A673 (cell line): Measurements from ENCODE around the gene DGAT2. TPM values are rescaled to one million over a fixed set of nuclear protein-coding genes. Genes with fewer than 3 reads are reported as not detected.
"Not testable (repeated sequence)": the region's sequence is repeated elsewhere in the genome, so short reads cannot be mapped to it uniquely, and the experiment has no call there.

ENCODE experiments used
- BruUV-seq: library from RNA; stranded (reverse); fragments of 400-500 nt; replicated peaks from 2 replicates; lab custom pipeline; 2021; lab: Mats Ljungman, UMichigan
- CTCF ChIA-PET: fragments of 300-600 bp; sonication (Branson Sonifier 250); formaldehyde crosslinking; loops from one replicate; lab custom pipeline; 2022; ENCODE audit warnings: antibody characterized with exemption; lab: Charles Lee
- POLR2A ChIA-PET: fragments of 300-600 bp; sonication (Branson Sonifier 250); formaldehyde crosslinking; loops from one replicate; lab custom pipeline; 2022; ENCODE audit warnings: antibody characterized with exemption; ENCODE audit not compliant: low non-redundant PET; lab: Charles Lee
- DNase-seq: peaks from one replicate; pipeline ENCODE4 v3.0.0-alpha.2; 2015; ENCODE audit warnings: low spot score
- H3K27ac ChIP-seq: fragments of 200-600 bp; sonication (generic); 2 replicates; pipeline ENCODE4 v1.5.1; 2016; ENCODE audit warnings: mixed run types, low read depth, mild to moderate bottlenecking, mixed read lengths, antibody characterized with exemption, low read length; ENCODE audit not compliant: poor library complexity, severe bottlenecking
- H3K27me3 ChIP-seq: fragments of 200-600 bp; sonication (generic); replicated peaks from 2 replicates; pipeline ENCODE4 v1.6.1; 2017; ENCODE audit warnings: mixed run types, low read depth, mild to moderate bottlenecking, mixed read lengths, antibody characterized with exemption, low read length; ENCODE audit not compliant: insufficient read depth, poor library complexity
- H3K36me3 ChIP-seq: fragments of 200-600 bp; sonication (generic); 2 replicates; pipeline ENCODE4 v1.6.1; 2016; ENCODE audit warnings: mixed run types, mild to moderate bottlenecking, mixed read lengths, antibody characterized with exemption, low read length; ENCODE audit not compliant: insufficient read depth, poor library complexity, severe bottlenecking
- H3K4me1 ChIP-seq: fragments of 200-600 bp; sonication (generic); 2 replicates; pipeline ENCODE4 v1.6.1; 2017; ENCODE audit warnings: mixed run types, mild to moderate bottlenecking, mixed read lengths, antibody characterized with exemption, low read length; ENCODE audit not compliant: insufficient read depth, poor library complexity, severe bottlenecking
- H3K4me3 ChIP-seq: fragments of 200-600 bp; sonication (generic); 2 replicates; pipeline ENCODE4 v1.5.1; 2016; ENCODE audit warnings: low read depth, mixed run types, mild to moderate bottlenecking, mixed read lengths, low read length; ENCODE audit not compliant: poor library complexity, severe bottlenecking
- H3K9me3 ChIP-seq: fragments of 200-600 bp; sonication (generic); 2 replicates; pipeline ENCODE4 v1.6.1; 2016; ENCODE audit warnings: mixed run types, low read depth, mild to moderate bottlenecking, mixed read lengths, antibody characterized with exemption, low read length; ENCODE audit not compliant: poor library complexity, severe bottlenecking
- EZH2 ChIP-seq: fragments of 200-600 bp; sonication (generic); IDR thresholded peaks from 2 replicates; pipeline ENCODE4 v1.6.1; 2017; ENCODE audit warnings: borderline replicate concordance, low read depth, mild to moderate bottlenecking, mixed read lengths, antibody characterized with exemption, low read length; ENCODE audit not compliant: poor library complexity, severe bottlenecking
- intact Hi-C: fragments of 100-400 bp; cut with micrococcal nuclease; formaldehyde crosslinking; loops from one replicate; pipeline ENCODE4 v1.10.0; 2022; ENCODE audit not compliant: unreplicated experiment
- total RNA-seq: library from RNA; stranded (reverse); gene quantifications from 2 replicates; pipeline ENCODE4 v1.2.3, GENCODE V29; 2021
- TF ChIP-seq, protein P1 (sequence below): fragments of 300-800, 200-600 bp; sonication (generic); conservative IDR thresholded peaks from 2 replicates; pipeline ENCODE4 v1.5.1; 2017; ENCODE audit warnings: low read depth, mild to moderate bottlenecking, antibody characterized with exemption, low read length, moderate library complexity, mixed read lengths

Gene DGAT2
- total RNA-seq, 1 experiment from 2014 or later: 3.7 TPM

DNA sequence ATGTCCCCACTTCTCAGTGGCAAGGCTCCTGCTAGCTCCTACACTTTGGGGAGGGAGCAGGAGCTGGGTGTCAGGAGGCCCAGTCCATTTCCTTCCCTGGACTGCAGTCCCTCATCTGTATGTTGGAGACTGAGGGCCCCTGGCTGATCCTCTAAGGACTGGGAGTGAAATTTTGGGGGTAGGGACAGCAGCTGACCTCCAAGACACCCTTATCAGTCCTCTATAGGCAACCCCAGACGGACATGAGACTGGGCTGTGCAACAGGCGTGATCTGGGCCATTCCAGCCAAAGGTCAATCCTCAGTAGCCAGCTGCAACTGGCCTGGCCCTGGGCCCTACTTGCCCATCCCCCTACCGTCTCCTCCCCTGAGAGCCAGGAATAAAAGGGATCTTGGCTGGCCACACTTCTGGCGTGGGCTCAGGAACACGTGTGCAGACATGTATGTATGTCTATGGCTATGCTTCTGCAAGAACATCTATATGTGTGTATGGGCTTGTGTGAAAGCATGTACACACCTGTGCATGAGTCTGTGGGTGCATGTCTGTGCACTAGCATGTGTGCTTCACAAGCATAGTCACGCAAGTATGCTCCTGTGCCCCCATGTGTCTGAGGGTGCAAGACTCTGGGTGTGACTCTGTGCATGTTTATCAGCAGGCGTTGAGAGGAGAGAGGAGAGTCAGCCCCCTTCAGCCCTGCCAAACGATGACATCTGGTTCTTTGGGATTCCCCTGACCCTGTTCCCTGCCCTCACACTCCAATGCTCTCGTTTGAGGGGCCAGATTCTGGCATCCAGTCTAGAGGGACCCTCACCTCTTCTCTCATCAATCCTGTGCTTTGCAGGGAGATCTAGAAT lies 24.6 kb upstream of the DGAT2 start:
- no TSS peak for BruUV-seq
- no peak for TF ChIP-seq EZH2
- TF ChIP-seq, protein P1, sequence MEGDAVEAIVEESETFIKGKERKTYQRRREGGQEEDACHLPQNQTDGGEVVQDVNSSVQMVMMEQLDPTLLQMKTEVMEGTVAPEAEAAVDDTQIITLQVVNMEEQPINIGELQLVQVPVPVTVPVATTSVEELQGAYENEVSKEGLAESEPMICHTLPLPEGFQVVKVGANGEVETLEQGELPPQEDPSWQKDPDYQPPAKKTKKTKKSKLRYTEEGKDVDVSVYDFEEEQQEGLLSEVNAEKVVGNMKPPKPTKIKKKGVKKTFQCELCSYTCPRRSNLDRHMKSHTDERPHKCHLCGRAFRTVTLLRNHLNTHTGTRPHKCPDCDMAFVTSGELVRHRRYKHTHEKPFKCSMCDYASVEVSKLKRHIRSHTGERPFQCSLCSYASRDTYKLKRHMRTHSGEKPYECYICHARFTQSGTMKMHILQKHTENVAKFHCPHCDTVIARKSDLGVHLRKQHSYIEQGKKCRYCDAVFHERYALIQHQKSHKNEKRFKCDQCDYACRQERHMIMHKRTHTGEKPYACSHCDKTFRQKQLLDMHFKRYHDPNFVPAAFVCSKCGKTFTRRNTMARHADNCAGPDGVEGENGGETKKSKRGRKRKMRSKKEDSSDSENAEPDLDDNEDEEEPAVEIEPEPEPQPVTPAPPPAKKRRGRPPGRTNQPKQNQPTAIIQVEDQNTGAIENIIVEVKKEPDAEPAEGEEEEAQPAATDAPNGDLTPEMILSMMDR: no peak

DNA sequence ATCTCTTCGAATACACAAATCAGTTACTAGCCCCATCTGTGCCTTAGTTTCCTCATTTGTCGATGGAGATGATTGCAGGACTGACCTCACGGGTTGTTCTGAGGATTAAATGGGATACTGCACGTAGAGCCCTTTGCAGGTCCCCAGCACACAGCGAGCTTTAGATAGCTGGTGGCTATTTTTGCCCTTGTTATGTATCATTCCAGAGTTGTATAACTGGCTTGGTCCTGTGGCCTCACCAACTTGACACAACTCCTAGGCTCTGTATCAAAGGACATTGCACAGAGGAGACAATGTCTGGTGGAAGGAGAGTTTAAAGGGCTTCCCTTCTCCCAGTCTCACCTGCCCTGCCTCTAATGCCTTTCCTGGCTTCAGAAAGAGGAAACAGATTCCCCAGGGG lies 22.8 kb upstream of the DGAT2 start:
- H3K36me3 ChIP-seq: no peaks in the 10 kb centered on the region
- no peaks in the 10 kb centered on the region for H3K4me1 ChIP-seq
- no TSS peak for BruUV-seq
- ChIA-PET POLR2A (no interaction called here), CTCF (no interaction called here)
- H3K27me3 ChIP-seq: no peaks in the 10 kb centered on the region
- H3K4me3 ChIP-seq: no peak overlapping the region
- TF ChIP-seq EZH2: no peak
- TF ChIP-seq, protein P1: no peak
- DNase-seq: no peak
- no peak overlapping the region for H3K27ac ChIP-seq
- intact Hi-C loops: no loop called here
- no peaks in the 10 kb centered on the region for H3K9me3 ChIP-seq

More for the DNA sequence above, 24.6 kb upstream of the DGAT2 start:
- ChIA-PET CTCF (no interaction called here), POLR2A (no interaction called here)
- Histone ChIP-seq H3K36me3 (no peaks in the 10 kb centered on the region), H3K27me3 (no peaks in the 10 kb centered on the region), H3K4me1 (no peaks in the 10 kb centered on the region), H3K4me3 (no peak overlapping the region), H3K9me3 (no peaks in the 10 kb centered on the region), H3K27ac (no peak overlapping the region)
- intact Hi-C loops: no loop called here
- no peak for DNase-seq

DNA sequence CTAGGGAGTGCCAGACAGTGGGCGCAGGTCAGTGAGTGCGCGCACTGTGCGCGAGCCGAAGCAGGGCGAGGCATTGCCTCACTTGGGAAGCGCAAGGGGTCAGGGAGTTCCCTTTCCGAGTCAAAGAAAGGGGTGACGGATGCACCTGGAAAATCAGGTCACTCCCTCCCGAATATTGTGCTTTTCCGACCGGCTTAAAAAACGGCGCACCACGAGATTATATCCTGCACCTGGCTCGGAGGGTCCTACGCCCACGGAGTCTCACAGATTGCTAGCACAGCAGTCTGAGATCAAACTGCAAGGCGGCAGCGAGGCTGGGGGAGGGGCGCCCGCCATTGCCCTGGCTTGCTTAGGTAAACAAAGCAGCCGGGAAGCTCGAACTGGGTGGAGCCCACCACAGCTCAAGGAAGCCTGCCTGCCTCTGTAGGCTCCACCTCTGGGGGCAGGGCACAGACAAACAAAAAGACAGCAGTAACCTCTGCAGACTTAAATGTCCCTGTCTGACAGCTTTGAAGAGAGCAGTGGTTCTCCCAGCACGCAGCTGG lies 19.8 kb upstream of the DGAT2 start:
- BruUV-seq, intact Hi-C loops, CTCF ChIA-PET, POLR2A ChIA-PET, H3K4me3 ChIP-seq, H3K27ac ChIP-seq, H3K36me3 ChIP-seq, H3K9me3 ChIP-seq, H3K4me1 ChIP-seq, H3K27me3 ChIP-seq, DNase-seq: not testable (repeated sequence)

DNA sequence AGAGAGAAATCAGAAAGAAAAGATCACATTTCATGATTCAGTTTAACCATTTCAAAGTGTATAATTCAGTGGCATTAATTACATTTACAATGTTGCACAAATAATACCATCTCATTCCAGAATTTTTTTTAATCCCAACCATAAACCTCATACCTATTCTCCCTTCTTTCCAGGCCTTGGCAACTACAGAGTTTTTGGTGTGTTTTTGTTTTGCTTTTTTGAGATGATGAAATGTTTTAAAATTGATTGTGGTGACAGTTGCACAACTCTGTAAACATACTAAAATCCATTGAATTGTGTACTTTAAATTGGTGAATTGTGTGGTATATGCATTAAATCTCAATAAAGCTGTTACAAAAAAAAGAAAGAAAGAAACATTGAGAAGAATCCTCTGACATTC lies 13.6 kb upstream of the DGAT2 start:
- intact Hi-C loops, POLR2A ChIA-PET, CTCF ChIA-PET: not testable (repeated sequence)

More for the DNA sequence above, 13.6 kb upstream of the DGAT2 start:
- H3K4me1 ChIP-seq, H3K9me3 ChIP-seq, H3K36me3 ChIP-seq, BruUV-seq, H3K27ac ChIP-seq, H3K27me3 ChIP-seq, DNase-seq, H3K4me3 ChIP-seq: not testable (repeated sequence)
